Measurements from ENCODE around the gene NSMF.
"Not testable (repeated sequence)": the region's sequence is repeated elsewhere in the genome, so short reads cannot be mapped to it uniquely, and the experiment has no call there.

GRCh38 chr9:137466389-137467085, 7.4 kb upstream of the NSMF start:
- TF ChIP-seq CTCF (tag by site-specific recombination; IDR thresholded peaks at IDR 0.05); ZNF629 (tag by site-specific recombination; IDR thresholded peaks at IDR 0.05); ZNF610 (tag by site-specific recombination; IDR thresholded peaks at IDR 0.05; ENCODE audit: borderline replicate concordance); ZNF473 (tag by site-specific recombination; IDR thresholded peaks at IDR 0.05); SALL2 (tag by site-specific recombination; IDR thresholded peaks at IDR 0.05; ENCODE audit: borderline replicate concordance); PRDM6 (tag by site-specific recombination; IDR thresholded peaks at IDR 0.05); REST (tag by site-specific recombination; IDR thresholded peaks at IDR 0.05); ZNF416 (tag by site-specific recombination; IDR thresholded peaks at IDR 0.05): not testable (repeated sequence)

All from HEK293 (cell line).